K562 (cell line): ENCODE data around the gene DDAH1. TPM values are rescaled to one million over a fixed set of nuclear protein-coding genes. Genes with fewer than 3 reads are reported as not detected.
A peak's percentile ranks its signal among the peaks of the same experiment; 100 is the strongest.

ENCODE experiments used
- ATAC-seq: fragments of 200-7000 bp; cut with Tn5 transposase; 3 replicates; pipeline ENCODE4 v1.9.1; 2020; ENCODE audit warnings: moderate library complexity
- BruUV-seq: library from RNA; stranded (reverse); fragments of 400-500 nt; replicated peaks from 2 replicates; lab custom pipeline; 2021; lab: Mats Ljungman, UMichigan
- CTCF ChIA-PET: fragments of 300-600 bp; formaldehyde crosslinking; extraction: SDS; loops from one replicate; lab custom pipeline; 2021; ENCODE audit warnings: low intra/inter-chr PET ratio; lab: Yijun Ruan, JAX
- POLR2A ChIA-PET: fragments of 300-600, 350-650 bp; sonication (Branson Sonifier 250); formaldehyde crosslinking; extraction: SDS; loops from one replicate; lab custom pipeline; 2021; ENCODE audit warnings: antibody characterized with exemption, inconsistent platforms; lab: Yijun Ruan, JAX
- DNase-seq, 4 experiments: peaks; one replicate each; pipeline versions ENCODE4 v3.0.0 to v3.0.0-alpha.2; 2011 to 2018; ENCODE audit warnings: low spot score in 3 of 4, mixed read lengths in 3 of 4; ENCODE audit errors: extremely low read depth in 1 of 4
- FAIRE-seq: peaks from 2 replicates; lab custom pipeline; 2011; peaks lifted over from hg19 to GRCh38; lab: Jason Lieb, UNC
- H2AFZ ChIP-seq: 2 replicates; pipeline ENCODE4 v1.6.0; 2011; ENCODE audit warnings: low read depth, low read length, control low read depth, inconsistent platforms
- H3K27ac ChIP-seq: fragments of 200-600 bp; 3 replicates; pipeline ENCODE4 v1.8.0; 2011; ENCODE audit warnings: low read depth, mild to moderate bottlenecking, control low read depth, inconsistent platforms, low read length, moderate library complexity, mixed read lengths; ENCODE audit errors: extremely low read depth
- H3K27me3 ChIP-seq, 2 experiments: fragments of 300-600 bp in 1 of 2; 2 replicates in 1 of 2; 3 replicates in 1 of 2; pipeline versions ENCODE4 v1.6.0 to v1.8.0; 2011; ENCODE audit warnings: inconsistent platforms in 2 of 2, low read length in 2 of 2, mild to moderate bottlenecking in 1 of 2, mixed read lengths in 1 of 2, moderate library complexity in 1 of 2; ENCODE audit not compliant: control insufficient read depth in 2 of 2, insufficient read depth in 2 of 2
- H3K36me3 ChIP-seq: fragments of 300-600 bp; 3 replicates; pipeline ENCODE4 v1.8.0; 2011; ENCODE audit warnings: mild to moderate bottlenecking, low read length, inconsistent platforms; ENCODE audit not compliant: control insufficient read depth, insufficient read depth
- H3K4me1 ChIP-seq, 2 experiments: fragments of 200-600 bp in 1 of 2; replicated peaks in 1 of 2; 2 replicates in 1 of 2; 3 replicates in 1 of 2; pipeline versions ENCODE4 v1.5.1 to v1.8.0; 2011; ENCODE audit warnings: inconsistent platforms in 2 of 2, low read length in 2 of 2, mild to moderate bottlenecking in 1 of 2, mixed read lengths in 1 of 2, moderate library complexity in 1 of 2; ENCODE audit not compliant: control insufficient read depth in 2 of 2, insufficient read depth in 2 of 2
- H3K4me2 ChIP-seq: 2 replicates; pipeline ENCODE4 v1.6.1; 2011; ENCODE audit warnings: low read length, control low read depth, inconsistent platforms, mixed read lengths; ENCODE audit not compliant: insufficient read depth
- H3K4me3 ChIP-seq: fragments of 200-600 bp; sonication (generic), shearing (Covaris generic); 2 replicates; pipeline ENCODE4 v1.5.1; 2016; ENCODE audit warnings: control low read depth, inconsistent platforms
- H3K79me2 ChIP-seq: fragments of 200-600 bp; 3 replicates; pipeline ENCODE4 v1.8.0; 2011; ENCODE audit warnings: low read length, inconsistent platforms; ENCODE audit not compliant: control insufficient read depth, insufficient read depth
- H3K9ac ChIP-seq, 2 experiments: 2 replicates each; pipeline versions ENCODE4 v1.6.0 to v1.6.1; 2011; ENCODE audit warnings: low read depth in 2 of 2, low read length in 2 of 2, control low read depth in 1 of 2, inconsistent platforms in 1 of 2, mild to moderate bottlenecking in 1 of 2, mixed read lengths in 1 of 2; ENCODE audit not compliant: insufficient read depth in 1 of 2
- H3K9me1 ChIP-seq: one replicate; pipeline ENCODE4 v1.6.0; 2011; ENCODE audit warnings: inconsistent platforms, mild to moderate bottlenecking, low read length, moderate library complexity; ENCODE audit not compliant: control insufficient read depth, insufficient read depth
- H3K9me3 ChIP-seq: replicated peaks from 2 replicates; pipeline ENCODE4 v1.5.1; 2011; ENCODE audit warnings: low read depth, low read length, inconsistent platforms; ENCODE audit not compliant: control insufficient read depth, insufficient read depth
- H4K20me1 ChIP-seq: replicated peaks from 2 replicates; pipeline ENCODE4 v1.6.1; 2011; ENCODE audit warnings: low read length, inconsistent platforms, mixed read lengths; ENCODE audit not compliant: control insufficient read depth, insufficient read depth
- ATF2 ChIP-seq: sonication (generic); formaldehyde crosslinking; IDR thresholded peaks from 2 replicates; pipeline ENCODE4 v1.8.1; 2022; ENCODE audit warnings: missing genetic modification reagents
- BRD4 ChIP-seq: fragments of 200-600 bp; sonication (generic); IDR thresholded peaks from 2 replicates; pipeline ENCODE4 v1.6.1; 2017; ENCODE audit warnings: inconsistent platforms
- CGGBP1 ChIP-seq: fragments of 250-450 bp; sonication (Bioruptor Pico); IDR thresholded peaks from 2 replicates; pipeline ENCODE4 v1.9.0; 2021; ENCODE audit warnings: mild to moderate bottlenecking
- DEAF1 ChIP-seq: fragments of 450-650 bp; formaldehyde crosslinking; IDR thresholded peaks from 2 replicates; pipeline ENCODE4 v1.4.0; 2020; ENCODE audit warnings: mild to moderate bottlenecking, moderate library complexity
- MCM2 ChIP-seq: fragments of 450-650 bp; IDR thresholded peaks from 2 replicates; pipeline ENCODE4 v1.6.1; 2017; ENCODE audit warnings: low read depth, mild to moderate bottlenecking
- MEF2D ChIP-seq: conservative IDR thresholded peaks from 2 replicates; pipeline ENCODE4 v1.6.1; 2016; ENCODE audit warnings: low read depth, missing genetic modification characterization, missing compliant biosample characterization
- PHF21A ChIP-seq: fragments of 450-650 bp; IDR thresholded peaks from 2 replicates; pipeline ENCODE4 v1.6.1; 2017; ENCODE audit warnings: low read depth, borderline replicate concordance
- POLR2B ChIP-seq: fragments of 450-650 bp; IDR thresholded peaks from 2 replicates; pipeline ENCODE4 v1.6.1; 2018; ENCODE audit warnings: low read depth; ENCODE audit not compliant: partially characterized antibody
- PTTG1 ChIP-seq: fragments of 450-650 bp; IDR thresholded peaks from 2 replicates; pipeline ENCODE4 v1.6.1; 2016; ENCODE audit warnings: low read depth, mild to moderate bottlenecking, missing genetic modification characterization, missing compliant biosample characterization
- RBM34 ChIP-seq: fragments of 200-400 bp; formaldehyde crosslinking; IDR thresholded peaks from 2 replicates; pipeline ENCODE4 v1.6.1; 2018; ENCODE audit warnings: low read length, borderline replicate concordance; ENCODE audit not compliant: insufficient read depth
- RUNX1 ChIP-seq: sonication (generic); IDR thresholded peaks from 2 replicates; pipeline ENCODE4 v1.6.1; 2016; ENCODE audit warnings: antibody characterized with exemption, low read depth
- SNRNP70 ChIP-seq: fragments of 200-400 bp; formaldehyde crosslinking; optimal IDR thresholded peaks from 2 replicates; pipeline ENCODE3; 2017; ENCODE audit warnings: low read depth, low read length
- STAT5B ChIP-seq: fragments of 250-450 bp; sonication (Bioruptor Pico); IDR thresholded peaks from 2 replicates; pipeline ENCODE4 v1.8.0; 2021; ENCODE audit warnings: mild to moderate bottlenecking, inconsistent platforms
- TCF7L2 ChIP-seq: fragments of 150-350 bp; IDR thresholded peaks from 2 replicates; pipeline ENCODE4 v1.6.1; 2016; ENCODE audit warnings: low read depth, mild to moderate bottlenecking, low read length, moderate library complexity
- TGIF2 ChIP-seq: sonication (generic); formaldehyde crosslinking; IDR thresholded peaks from 2 replicates; pipeline ENCODE4 v1.8.1; 2022; ENCODE audit warnings: mild to moderate bottlenecking, missing genetic modification reagents, moderate library complexity
- ZNF507 ChIP-seq: conservative IDR thresholded peaks from 2 replicates; pipeline ENCODE4 v1.6.1; 2017; ENCODE audit warnings: missing genetic modification characterization, missing compliant biosample characterization
- ZNF668 ChIP-seq: fragments of 250-450 bp; sonication (Bioruptor Pico); IDR thresholded peaks from 2 replicates; pipeline ENCODE4 v1.8.0; 2022; ENCODE audit warnings: mild to moderate bottlenecking, inconsistent platforms
- WGBS: fragments of 100-300 bp; shearing (Covaris generic); methylation state at CpG from one replicate; pipeline ENCODE4 v1.1.6; 2016; ENCODE audit warnings: low coverage, mixed read lengths; ENCODE audit not compliant: insufficient coverage; ENCODE audit errors: missing lambda C conversion rate; 5-methylcytosine and 5-hydroxymethylcytosine counted together
- in situ Hi-C: fragments of 300-500 bp; cut with MboI; formaldehyde crosslinking; loops from 4 replicates; pipeline ENCODE4 v1.15.0; 2018; ENCODE audit warnings: inconsistent platforms, mixed read lengths
- intact Hi-C: fragments of 100-400 bp; cut with micrococcal nuclease; formaldehyde crosslinking; loops from 2 replicates; pipeline ENCODE4 v1.14.2; 2022
- polyA plus RNA-seq, 8 experiments: library from polyadenylated mRNA; depleted of rRNA in 4 of 8; stranded (reverse) in 5 of 8; unstranded in 3 of 8; fragments of >200 nt; fragmentation: Nextera tagmentation in 2 of 8; fragmentation: Illumina TruSeq in 1 of 8; extraction: Ambion mirVana in 2 of 8; extraction: Trizol in 1 of 8; gene quantifications; 2 replicates each; pipeline versions ENCODE4 v1.2.1 to v1.2.3, GENCODE V29; 2011 to 2014; ENCODE audit warnings: inconsistent platforms in 1 of 8, missing spikeins in 1 of 8
- total RNA-seq, 7 experiments: library from RNA; depleted of rRNA in 6 of 7; stranded (reverse); fragments of >200 nt in 6 of 7; fragmentation: Illumina TruSeq in 2 of 7; extraction: Trizol in 2 of 7; gene quantifications; 2 replicates each; pipeline versions ENCODE4 v1.2.1 to v1.2.3, GENCODE V29; 2011 to 2021; ENCODE audit warnings: low replicate concordance in 1 of 7

The DDAH1 gene
- total and polyA plus RNA-seq, 9 of the 15 experiments (the other 6 are each of a cell fraction or from before 2014, with no cell fraction given): 0.04 to 0.24 (median 0.10) TPM

- TF ChIP-seq TGIF2: 0 out of 2 replicates have a peak, but pooled peaks have one; percentile 69
- no peak for TF ChIP-seq RBM34
- TF ChIP-seq RUNX1: no peak
- TF ChIP-seq MCM2: no peak
- TF ChIP-seq SNRNP70: no peak
- TF ChIP-seq BRD4: 0 out of 2 replicates have a peak, but pooled peaks have one; percentile 27
- TF ChIP-seq PTTG1 (tag): no peak
- no peak for TF ChIP-seq ZNF507
- no peak for TF ChIP-seq POLR2B
- no peak for TF ChIP-seq PHF21A
- TF ChIP-seq, all 486 proteins: peak for 6
Observed at GRCh38 chr1:85275701-85276214, 189.2 kb downstream of the DDAH1 start (continued).

GRCh38 chr1:85274969-85275453, 189.9 kb downstream of the DDAH1 start:
- intact Hi-C loops (no loop called here), in situ Hi-C loops (no loop called here)
- 63% methylated on average over 1 of the region's 1 CpG for WGBS
- Histone ChIP-seq H4K20me1 (no peaks in the 10 kb centered on the region), H3K9ac (peak overlapping the region in 1 of 2 experiments; percentile 88; a peak in 3 of 4 replicates), H3K27ac (0 out of 3 replicates have a peak overlapping the region, but pooled peaks have one; percentile 87), H3K36me3 (peaks cover 44% of the 10 kb centered on the region), H3K4me2 (peak overlapping the region; percentile 98), H3K4me3 (peak overlapping the region; percentile 79), H3K4me1 (peaks cover 15 to 16% of the 10 kb centered on the region in 2 experiments; a peak in 3 of 5 replicates), H3K79me2 (peaks cover 43% of the 10 kb centered on the region), H3K9me3 (no peaks in the 10 kb centered on the region), H3K9me1 (no peaks in the 10 kb centered on the region), H3K27me3 (no peaks in the 10 kb centered on the region), H2AFZ (no peak overlapping the region)
- no TSS peak for BruUV-seq
- ChIA-PET CTCF (no interaction called here), POLR2A (interaction anchor here (1.3 kb wide), 1 partner anchor 15 kb away, joined by 4 read pairs; the partner anchor contains the start of gene C1orf52)
- no peak for ATAC-seq
- peak in 1 of 4 experiments; percentile 32 for DNase-seq
- peak; percentile 49 for FAIRE-seq
- TF ChIP-seq MEF2D (tag) (no peak), CGGBP1 (no peak), STAT5B (no peak), ZNF668 (no peak), TCF7L2 (no peak), DEAF1 (CRISPR knock-in tag) (no peak), ATF2 (no peak)
